HG03280 (cell line): ENCODE results near the gene TBCCD1.
"Not testable (repeated sequence)": the region's sequence is repeated elsewhere in the genome, so short reads cannot be mapped to it uniquely, and the experiment has no call there.

Experiments used
- ATAC-seq: cut with Tn5 transposase; IDR thresholded peaks from one replicate; pipeline ENCODE4 v1.9.1; 2021; ENCODE audit warnings: mild to moderate bottlenecking, moderate library complexity; ENCODE audit not compliant: unreplicated experiment

Gene TBCCD1

DNA sequence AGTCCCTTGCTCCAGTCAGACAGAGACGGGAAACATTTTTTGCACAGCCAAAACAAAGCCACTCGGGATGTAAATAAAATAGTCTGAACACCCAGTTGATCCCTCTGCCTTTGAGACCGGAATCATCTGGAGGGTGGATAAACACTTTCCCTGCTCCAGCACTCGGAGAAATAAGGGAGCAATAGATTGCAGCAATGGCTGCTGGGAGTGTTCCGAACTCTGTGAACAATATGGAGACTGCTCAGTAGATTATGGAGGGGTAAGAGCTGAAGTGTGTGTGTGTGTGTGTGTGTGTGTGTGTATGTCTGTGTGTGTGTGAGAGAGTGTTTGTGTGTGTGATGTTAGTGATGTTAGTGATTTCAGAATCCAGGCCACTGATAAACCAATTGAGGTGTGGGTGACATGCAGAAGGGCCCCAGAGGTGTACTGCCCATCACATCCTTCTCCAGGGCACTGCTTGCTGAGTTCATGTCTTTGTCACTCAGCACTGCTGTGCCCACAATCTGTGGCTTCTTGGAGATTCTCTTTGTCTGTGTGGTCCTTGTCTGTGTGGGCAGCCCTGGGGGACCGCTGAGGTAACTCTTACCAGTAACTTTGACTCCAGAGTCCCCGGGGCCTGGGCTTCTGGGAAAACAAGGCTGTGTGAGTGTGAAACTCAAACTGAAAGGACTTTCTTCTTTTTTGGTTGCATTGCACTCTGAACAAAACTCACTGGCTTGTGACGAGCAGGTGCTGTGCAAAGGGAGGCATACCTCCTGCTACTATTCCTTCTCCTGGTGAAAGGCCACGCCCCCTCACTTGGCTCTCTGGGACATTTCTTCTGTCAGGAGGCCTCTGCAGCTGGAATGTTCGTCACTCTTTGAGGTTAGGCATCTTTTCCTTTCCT lies 45.9 kb downstream of the TBCCD1 start:
- peak; percentile 62 for ATAC-seq

DNA sequence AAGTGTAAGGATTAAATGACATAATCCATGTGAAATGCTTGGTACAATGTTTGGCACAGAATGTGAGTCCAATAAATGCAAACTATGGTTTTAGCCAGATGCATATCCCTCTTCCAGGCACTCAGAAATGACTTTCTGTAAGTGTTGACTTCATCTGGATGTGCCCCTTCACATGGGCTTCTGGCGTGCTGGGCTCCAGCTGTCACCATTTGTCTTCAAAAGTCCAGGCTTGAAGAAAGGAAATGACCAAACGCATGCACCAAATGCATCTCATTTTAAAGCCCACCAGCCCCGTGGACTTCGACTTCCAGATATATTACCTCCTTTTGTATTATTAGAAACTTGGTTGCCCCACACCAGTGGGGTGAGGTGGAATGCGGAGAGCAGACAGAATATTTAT lies 46.7 kb downstream of the TBCCD1 start:
- no peak for ATAC-seq

DNA sequence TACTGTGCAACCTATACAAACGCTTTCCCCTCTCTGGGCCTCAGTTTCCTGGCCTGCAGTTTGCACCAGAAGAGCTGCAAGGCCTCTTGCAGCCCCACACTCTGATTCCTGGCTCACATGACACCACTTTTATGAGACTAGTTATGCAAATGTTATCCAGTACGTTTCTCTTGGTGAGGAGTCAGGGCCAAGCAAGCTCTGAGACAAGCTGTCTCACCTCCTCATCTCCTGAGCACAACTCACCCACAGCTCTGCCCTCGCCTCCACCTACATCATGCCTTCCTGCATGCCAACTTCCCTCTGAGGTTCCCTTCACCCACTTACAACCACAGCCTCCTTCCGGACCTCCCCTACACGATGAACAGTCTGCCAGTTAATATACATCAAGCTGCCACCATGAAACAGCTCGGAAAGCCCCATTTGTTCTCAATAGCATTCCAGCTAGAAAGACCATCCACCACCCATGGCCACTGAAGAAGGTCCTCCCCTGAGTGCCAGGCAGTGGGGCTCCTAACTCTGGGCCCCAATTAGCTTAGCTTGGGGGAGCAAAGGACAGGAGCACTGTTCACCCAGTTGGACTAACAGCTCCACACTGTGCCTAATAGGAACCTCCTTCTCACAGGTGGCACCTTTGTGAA lies 48.0 kb downstream of the TBCCD1 start:
- no peak for ATAC-seq

DNA sequence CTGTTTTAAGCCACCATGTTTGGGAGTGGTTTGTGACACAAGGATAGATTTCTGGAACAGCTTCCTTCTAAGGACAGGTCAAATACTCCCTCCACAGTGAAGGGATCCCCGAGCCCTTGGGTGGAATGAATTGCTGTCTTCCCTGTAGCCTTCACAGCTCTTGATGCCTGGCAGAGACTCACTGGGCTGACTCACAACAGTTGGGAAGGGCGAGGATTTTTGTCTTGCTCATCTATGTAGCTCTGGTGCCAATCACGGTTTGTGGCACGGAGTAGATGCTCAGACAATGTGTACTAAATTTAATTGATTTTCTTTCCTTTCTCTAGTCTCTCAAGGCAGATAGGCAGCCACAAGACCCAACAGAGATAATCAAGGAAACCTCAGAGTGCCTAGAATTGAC lies 49.9 kb downstream of the TBCCD1 start:
- no peak for ATAC-seq

DNA sequence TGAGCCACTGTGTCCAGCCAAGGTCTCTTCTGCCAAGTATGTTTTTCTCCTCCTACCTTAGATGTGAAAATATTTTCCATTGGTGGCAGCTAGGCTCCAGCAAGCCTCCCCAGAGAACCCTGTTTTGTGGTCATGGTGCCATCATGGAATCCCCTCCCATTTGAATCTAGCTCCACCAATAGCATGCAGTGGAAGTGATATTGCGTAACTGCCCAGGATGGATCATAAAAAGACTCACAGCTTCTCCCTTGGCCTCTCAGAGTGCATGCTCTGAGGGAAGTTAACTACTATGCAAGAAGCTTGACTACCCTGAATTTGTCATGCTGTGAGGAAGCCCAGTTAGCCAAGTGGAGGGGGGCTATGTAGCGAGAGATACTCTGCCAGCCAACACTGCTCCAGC lies 50.5 kb downstream of the TBCCD1 start:
- no peak for ATAC-seq

DNA sequence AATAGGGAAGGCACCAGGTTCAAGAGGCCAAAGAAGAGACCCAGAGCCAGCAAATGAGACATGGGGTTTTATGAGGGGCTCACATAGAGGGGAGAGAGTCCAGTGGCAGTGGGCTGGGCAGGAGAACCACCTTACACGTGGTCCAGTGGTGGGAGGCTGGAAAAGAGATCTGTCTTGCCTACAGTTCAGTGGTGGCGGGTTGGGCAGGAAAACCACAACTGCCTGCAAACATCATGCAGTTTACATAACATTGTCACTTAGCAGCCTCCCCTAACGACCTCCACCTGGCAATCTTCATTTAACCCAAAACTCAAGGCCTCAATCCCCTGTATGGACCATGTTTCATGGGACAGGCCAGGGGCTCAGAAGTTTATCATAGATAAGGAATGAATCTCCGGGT lies 52.0 kb downstream of the TBCCD1 start:
- ATAC-seq = no peak

DNA sequence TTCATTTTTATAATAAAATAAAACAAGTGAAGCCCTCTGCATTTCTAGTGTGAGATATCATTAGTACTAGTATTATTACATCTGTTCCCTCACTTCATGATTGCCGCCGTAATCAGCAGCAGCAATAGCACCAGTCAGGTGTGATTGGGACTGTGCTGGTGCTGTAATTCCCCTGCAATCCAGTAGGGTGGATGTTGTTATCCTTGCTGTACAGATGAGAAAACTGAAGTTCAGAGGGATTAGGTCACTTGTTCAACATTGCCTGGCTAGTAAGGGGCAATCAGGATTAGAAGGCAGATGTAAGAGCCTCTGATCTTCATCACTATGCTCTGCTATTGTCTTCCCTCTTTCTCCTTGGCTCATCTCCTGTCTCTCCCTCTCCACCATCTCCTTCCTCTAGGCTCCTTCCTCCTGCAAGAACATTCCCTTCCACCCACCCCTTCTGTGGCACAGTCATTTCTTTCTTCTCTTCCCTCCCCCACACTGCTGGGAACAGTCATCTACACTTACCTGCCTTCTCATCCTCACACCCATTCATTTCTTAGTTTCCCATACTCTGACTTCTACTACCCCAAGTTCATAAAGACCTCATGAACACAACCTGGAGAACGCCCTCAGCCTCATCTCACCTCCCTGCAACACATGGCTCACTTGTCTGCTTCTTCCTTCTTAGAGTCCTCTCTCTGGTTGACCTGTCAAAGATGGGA lies 52.7 kb downstream of the TBCCD1 start:
- ATAC-seq = no peak

DNA sequence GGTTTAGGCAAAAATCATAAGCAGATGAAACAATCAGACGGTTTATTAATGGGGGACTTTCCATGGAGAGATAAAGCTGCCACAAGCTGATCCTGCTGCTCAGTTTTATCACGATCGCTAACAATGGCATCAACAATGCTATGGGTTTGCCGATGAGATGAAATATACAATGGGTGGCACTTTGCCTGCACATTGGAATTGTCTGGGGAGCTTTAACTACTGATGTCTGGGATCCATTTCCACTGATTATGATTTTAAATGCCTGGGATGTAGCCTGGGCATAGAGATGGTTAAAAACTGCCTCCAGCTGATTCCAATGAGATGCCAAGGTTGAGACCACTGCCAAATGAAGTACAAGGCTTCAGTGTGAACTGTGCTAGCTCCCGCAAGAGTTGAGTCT lies 53.8 kb downstream of the TBCCD1 start:
- no peak for ATAC-seq

DNA sequence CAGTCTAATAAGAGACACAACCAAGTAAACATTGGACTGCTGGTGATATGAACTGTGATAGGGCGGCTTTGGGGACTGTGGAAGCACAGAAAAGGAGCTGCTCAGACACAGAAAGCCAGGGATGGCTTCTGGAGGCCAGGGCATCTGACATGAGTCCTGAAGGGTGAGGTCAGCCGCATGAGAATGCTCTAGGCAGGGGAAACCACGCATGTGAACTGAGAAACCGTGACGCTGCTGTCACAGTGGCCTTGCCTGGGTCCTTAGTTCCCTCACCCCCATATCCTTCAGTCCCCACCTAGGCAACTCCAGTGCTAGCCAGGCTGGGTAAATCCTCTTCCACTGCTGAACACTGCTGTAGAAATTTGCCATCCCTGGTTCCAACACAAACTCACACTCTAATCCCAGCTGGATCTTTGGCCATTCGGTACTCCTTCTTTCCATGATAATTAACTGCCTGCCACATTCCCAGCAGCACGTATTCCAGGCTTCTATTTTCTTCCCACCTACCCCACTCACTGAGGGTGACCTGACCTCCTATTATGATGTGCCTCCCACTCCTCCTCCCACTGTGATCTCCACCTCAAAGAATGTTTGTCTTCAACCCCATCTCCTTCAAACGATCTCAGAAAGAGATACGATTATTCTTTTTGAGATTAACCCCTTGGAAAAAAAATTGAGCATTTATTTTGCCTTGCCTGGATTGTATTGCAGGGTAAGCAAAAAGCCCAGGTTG lies 54.4 kb downstream of the TBCCD1 start:
- ATAC-seq = no peak

DNA sequence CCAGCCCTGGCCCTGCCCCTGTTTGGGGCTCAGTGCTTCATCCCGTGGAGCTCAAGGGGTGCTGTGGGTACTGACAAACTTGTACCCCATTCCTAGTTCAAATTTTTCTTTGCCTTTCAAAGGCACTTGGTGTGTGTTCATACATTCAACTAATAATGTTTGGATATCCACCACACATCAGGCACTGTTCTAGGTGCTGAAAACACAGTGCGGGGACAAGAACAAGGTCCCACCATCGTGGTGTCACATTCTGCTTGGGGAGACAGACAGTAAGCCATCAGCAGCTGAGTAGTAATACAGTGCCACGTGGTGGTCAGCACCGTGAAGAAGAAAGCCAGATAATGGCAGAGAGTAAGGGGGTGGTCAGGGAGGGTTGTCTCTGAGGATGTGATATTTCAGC lies 55.4 kb downstream of the TBCCD1 start:
- ATAC-seq = no peak

DNA sequence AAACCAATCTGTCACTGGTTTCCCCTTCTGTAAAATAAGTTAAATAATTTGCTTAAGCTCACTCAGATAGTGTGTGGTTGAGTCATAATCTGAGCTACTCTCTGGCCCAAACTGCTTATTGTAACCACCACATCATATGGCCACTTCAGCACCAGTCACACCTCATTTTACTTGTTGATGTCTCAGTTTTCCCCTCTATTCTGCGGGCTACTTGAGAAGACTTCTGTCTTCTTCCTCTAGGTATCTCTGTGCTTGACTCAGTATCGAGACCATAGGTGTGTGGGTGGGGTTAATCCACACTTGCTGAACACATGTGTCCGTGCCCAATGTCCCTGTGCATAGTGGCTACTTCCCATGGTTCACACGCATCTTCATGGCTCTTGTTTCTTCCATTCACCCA lies 55.9 kb downstream of the TBCCD1 start:
- peak; percentile 65 for ATAC-seq

DNA sequence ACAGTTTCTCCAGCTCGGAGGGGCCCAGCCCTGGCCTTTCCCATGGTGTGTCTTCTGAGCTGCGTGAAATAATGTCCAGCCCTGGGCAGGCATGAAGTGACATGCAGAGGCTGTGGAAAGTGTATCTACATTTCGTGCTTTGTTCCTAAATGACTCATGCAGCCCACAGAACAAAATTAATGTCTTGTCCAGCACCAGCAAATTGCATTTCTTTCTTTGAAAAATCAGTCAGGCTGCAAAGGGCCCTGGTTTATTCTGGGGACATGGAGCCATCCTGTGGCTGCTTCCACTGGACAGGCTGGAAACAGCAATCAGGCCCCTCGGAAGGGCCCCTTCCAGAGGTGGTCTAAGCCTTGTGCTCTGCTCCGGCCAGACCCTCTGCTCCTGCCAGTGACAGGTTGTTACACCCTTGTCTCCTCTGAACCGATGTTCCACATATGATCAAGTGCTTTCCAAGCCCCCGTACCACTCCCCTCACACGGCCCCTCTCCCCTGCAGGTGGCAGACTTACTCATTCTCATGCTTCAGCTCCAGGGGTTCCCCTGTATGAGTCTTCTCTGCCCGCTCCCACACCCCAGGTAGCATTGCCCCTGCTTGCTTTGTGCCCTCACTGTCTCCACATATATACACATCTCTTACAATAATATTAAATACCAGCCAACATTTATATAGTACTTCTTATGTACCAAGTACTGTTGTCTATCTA lies 56.6 kb downstream of the TBCCD1 start:
- ATAC-seq = no peak

DNA sequence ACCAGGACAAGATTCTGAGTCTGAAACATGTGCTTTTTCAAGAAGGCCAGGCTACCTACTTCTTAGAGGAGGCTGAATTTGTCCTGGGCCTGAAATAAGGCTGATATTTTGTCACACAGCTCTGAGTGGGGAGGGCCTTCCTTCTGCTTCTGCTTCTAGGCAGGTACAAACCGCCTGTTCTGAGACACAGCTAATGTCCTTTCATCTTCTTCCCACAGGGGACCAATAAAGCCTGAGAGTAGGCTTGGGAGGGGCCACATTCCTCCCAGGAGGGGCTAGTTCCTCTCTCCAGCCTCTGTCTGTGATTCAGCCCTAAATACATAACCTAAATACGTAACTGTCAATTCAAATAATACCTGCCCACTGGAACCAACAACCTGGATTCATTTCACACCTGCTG lies 57.7 kb downstream of the TBCCD1 start:
- no peak for ATAC-seq

DNA sequence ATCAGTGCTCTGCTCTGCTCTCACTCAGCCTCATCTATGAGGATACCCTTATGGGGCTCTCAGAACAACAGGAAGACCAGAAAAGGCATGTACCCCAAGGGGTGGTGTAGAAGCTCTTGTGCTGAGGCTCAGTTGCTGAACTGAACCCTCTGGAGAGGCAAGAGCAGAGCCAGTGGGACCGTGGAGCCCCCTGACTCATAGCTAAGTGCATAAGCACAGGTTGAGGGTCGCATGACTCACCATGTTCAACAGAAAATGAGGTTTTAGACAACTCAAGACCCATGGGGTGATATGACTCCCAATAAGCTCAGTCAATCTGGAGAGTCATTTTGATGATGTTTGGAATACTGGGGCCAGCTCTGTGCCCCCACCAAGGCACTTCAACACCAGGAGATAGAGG lies 60.3 kb downstream of the TBCCD1 start:
- ATAC-seq = no peak

DNA sequence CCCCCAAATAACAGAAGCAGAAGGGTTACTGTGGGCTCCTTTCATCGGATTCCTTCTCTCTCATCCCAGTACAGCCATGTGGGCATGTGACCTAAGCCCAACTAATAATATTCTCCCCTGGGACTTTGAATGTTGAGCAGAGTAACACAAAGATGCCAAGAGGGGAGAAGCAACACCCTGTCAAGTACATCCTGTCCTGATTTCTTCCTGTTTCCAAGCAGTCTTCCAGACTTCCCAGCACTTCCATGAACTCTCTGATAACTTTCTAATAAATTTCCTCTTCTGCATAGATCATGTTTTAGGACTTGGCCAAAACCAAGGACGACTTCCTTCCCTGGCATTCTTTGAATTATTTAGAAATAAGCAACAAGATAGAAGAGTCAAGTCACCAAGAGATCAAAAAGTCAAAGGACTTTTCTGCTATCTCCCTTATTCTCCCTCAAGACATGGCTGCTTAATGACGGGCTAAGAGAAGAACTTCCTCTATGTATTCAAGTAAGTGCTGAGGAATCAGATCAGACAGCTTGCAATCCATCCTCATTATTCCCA lies 60.9 kb downstream of the TBCCD1 start:
- ATAC-seq = no peak

DNA sequence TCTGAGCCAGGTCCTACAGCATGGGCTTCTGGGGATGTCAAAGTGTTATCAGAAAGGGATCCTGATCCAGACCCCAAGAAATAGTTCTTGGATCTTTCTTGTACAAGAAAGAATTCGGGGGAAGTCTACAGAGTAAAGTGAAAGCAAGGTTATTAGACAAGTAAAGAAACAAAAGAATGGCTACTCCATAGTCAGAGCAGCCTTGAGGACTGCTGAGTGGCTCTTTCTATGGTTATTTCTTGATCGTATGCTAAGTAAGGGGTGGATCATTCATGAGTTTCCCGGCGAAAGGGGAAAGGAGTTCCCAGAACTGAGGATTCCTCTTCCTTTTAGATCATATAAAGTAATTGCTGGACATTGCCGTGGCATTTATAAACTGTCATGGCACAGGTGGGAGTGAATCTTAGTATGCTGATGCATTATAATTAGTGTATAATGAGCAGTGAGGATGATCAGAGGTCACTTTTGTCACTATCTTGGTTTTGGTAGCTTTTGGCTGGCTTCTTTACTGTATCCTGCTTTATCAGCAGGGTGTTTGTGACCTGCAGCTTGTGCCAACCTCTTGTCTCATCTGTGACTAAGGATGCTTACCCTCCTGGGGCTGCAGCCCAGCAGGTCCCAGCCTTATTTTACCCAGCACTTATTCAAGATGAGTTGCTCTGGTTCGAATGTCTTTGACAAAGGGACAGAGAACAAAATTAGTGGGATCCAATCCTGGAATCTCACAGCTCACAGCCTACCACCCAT lies 64.0 kb downstream of the TBCCD1 start:
- no peak for ATAC-seq

DNA sequence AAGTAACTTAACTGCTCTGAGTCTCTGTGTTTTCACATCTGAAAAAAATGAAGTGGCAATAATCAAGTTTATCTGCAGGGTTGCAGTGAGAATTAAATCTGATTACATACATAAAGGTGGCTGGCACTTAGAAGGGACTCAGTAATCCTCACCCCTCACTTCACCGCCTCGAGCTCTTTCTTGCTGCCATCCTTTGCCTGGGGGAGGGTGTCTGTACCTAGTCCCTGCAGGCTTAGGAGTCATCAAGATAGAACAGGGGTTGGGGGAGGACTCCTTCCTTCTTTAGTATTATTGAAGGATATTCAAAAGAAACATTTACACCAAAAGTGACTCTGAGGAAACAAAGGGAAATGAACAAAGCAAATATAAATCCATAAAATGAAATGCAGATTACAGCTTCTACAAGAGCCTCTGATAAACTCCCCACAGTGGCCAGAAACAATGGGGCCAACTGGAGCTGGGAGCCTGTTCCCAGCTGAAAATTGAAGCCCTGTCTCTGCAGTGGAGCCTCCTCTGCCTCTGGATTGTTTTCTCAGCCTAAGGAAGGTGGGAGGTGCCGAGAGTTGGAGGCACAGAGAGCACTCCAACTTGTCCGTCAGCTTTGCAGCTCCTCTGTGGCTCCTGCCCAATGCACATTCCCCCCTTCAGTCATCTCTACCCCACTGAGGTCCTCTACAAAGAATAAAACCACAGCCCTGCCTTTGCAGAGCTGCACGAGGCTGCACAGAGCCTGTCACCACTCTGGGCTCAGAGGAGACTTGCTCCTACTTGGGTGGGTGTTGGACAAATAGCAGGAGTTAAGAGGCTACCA lies 64.8 kb downstream of the TBCCD1 start:
- no peak for ATAC-seq

DNA sequence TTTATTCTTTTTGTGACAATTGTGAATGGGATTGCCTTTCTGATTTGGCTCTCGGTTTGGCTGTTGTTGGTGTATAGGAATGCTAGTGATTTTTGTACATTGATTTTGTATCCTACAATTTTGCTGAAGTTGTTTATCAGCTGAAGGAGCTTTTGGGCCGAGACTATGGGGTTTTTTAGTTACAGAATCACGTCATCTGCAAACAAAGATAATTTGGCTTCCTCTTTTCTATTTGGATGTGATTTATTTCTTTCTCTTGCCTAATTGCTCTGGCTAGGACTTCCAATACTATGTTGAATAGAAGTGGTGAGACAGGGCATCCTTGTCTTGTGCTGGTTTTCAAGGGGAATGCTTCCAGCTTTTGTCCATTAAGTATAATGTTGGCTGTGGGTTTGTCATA lies 67.2 kb downstream of the TBCCD1 start:
- ATAC-seq = not testable (repeated sequence)

DNA sequence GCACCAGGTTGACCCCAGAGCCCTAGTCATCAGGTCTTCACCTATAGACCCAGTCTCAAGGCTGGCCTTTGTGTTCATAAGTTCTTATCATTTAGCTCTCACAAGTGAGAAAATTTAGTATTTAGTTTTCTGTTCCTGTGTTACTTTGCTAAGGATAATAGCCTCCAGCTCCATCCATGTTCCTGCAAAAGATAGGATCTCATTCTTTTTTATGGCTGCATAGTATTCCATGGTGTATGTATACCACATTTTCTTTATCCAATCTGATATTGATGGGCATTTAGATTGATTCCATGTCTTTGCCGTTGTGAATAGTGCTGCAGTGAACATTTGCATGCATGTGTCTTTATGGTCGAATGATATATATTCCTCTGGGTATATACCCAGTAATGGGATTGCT lies 69.1 kb downstream of the TBCCD1 start:
- not testable (repeated sequence) for ATAC-seq
